Thoracic aorta (tissue), 2 donors: ENCODE data around the gene DLGAP1. TPM values are rescaled to one million over a fixed set of nuclear protein-coding genes. Genes with fewer than 3 reads are reported as not detected.

Experiments used
- ATAC-seq: fragments of 150-250 bp; one replicate; pipeline ENCODE4 v1.8.0; 2017; ENCODE audit warnings: low read depth; ENCODE audit not compliant: insufficient number of reproducible peaks, low FRiP score
- DNase-seq: peaks from one replicate; pipeline ENCODE4 v3.0.0-alpha.2; 2020; ENCODE audit warnings: low spot score
- H3K27ac ChIP-seq, 2 donors: fragments of 200-600 bp; sonication (generic); 1 replicate in 1 of 2; 2 replicates in 1 of 2; pipeline ENCODE4 v1.5.1; 2016; ENCODE audit warnings: mild to moderate bottlenecking in 2 of 2, moderate library complexity in 2 of 2
- H3K27me3 ChIP-seq: fragments of 200-600 bp; sonication (generic); replicated peaks from 2 replicates; pipeline ENCODE4 v1.6.0; 2016; ENCODE audit warnings: mild to moderate bottlenecking; ENCODE audit not compliant: insufficient read depth
- H3K36me3 ChIP-seq: fragments of 200-600 bp; sonication (generic); one replicate; pipeline ENCODE4 v1.5.1; 2016
- H3K4me1 ChIP-seq, 2 donors: fragments of 200-600 bp; sonication (generic); 1 replicate in 1 of 2; 2 replicates in 1 of 2; pipeline versions ENCODE4 v1.5.1 to v1.6.0; 2016; ENCODE audit warnings: low read depth in 2 of 2, mild to moderate bottlenecking in 1 of 2; ENCODE audit not compliant: control insufficient read depth in 1 of 2
- H3K4me3 ChIP-seq: fragments of 200-600 bp; sonication (generic); 2 replicates; pipeline ENCODE4 v1.5.1; 2016; ENCODE audit warnings: mild to moderate bottlenecking
- H3K9me3 ChIP-seq: fragments of 200-600 bp; sonication (generic); 2 replicates; pipeline ENCODE4 v1.5.1; 2016
- total RNA-seq, 2 donors: library from RNA; depleted of rRNA; stranded (reverse); fragments of >200 nt; gene quantifications; one replicate each; pipeline versions ENCODE4 v1.1.0 to v1.2.3, GENCODE V29; 2016
- TF ChIP-seq, protein P1 (sequence below): fragments of 200-600 bp; sonication (generic); IDR thresholded peaks from one replicate; pipeline ENCODE4 v1.5.1; 2019; ENCODE audit warnings: antibody characterized with exemption

The DLGAP1 gene
- total RNA-seq, 2 donors from 2014 or later = 7.3 to 19.0 TPM

DNA sequence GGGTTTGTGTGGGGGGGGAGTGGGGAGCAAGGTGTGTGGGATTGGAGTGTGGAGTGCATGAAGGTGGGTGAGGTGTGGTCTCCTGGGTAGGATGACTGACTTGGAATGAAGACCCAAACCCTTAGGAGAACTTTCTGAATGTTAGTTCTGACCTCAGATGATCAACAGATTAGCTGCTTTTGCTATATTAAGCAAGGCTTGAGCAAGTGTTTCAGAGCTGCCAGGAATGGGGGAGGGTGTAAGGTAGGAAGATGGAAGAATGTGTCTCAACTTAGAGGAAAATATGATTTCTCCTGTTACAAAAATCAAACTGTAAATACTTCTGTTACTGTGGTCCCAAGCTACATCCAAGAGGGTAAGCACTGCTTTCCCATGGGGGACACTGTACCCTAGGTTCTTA is 731.6 kb downstream of the DLGAP1 start:
- H3K27ac ChIP-seq = no peak overlapping the region
- no peaks in the 10 kb centered on the region for H3K9me3 ChIP-seq
- peaks cover 0 to 4% of the 10 kb centered on the region in 2 donors for H3K4me1 ChIP-seq
- no peak for ATAC-seq
- TF ChIP-seq, protein P1, sequence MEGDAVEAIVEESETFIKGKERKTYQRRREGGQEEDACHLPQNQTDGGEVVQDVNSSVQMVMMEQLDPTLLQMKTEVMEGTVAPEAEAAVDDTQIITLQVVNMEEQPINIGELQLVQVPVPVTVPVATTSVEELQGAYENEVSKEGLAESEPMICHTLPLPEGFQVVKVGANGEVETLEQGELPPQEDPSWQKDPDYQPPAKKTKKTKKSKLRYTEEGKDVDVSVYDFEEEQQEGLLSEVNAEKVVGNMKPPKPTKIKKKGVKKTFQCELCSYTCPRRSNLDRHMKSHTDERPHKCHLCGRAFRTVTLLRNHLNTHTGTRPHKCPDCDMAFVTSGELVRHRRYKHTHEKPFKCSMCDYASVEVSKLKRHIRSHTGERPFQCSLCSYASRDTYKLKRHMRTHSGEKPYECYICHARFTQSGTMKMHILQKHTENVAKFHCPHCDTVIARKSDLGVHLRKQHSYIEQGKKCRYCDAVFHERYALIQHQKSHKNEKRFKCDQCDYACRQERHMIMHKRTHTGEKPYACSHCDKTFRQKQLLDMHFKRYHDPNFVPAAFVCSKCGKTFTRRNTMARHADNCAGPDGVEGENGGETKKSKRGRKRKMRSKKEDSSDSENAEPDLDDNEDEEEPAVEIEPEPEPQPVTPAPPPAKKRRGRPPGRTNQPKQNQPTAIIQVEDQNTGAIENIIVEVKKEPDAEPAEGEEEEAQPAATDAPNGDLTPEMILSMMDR = no peak
- no peaks in the 10 kb centered on the region for H3K27me3 ChIP-seq
- no peak for DNase-seq
- no peaks in the 10 kb centered on the region for H3K36me3 ChIP-seq
- no peak overlapping the region for H3K4me3 ChIP-seq

DNA sequence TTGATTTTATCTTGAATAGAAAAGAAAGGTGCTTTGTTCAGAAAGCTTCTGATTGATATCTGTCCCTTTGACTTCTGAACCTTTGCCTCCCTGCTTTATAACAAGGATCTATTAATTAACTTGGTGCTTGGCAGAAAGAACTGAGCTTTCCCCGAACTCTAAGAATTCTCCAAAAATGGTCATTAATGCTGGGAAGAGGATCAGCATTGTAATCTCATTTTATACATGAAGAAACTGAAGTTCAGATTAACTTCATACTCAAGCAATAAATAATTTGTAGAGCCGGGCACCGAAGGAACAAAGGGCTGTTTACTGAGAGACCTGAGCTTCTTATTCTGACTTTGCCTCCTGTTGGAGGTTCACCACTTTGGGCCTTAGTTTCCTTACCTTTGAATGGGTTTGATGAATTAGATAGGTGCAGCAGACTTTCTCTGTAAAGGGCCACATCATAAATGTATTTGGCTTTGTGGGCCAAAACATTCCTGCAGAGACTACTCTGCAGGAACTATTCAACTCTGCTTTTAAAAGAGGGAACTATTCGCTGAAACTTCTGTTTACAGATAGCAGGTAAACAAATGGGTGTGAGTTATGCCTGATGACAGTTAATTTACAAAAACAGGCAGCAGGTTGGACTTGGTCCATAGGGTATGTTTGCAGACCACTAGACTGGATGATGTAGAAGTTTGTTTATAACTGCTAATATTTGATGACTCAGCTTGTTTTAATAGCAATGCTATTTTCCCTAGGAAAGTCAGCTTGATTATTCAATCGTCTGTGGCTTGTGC is 732.3 kb downstream of the DLGAP1 start:
- no peaks in the 10 kb centered on the region for H3K36me3 ChIP-seq
- no peak overlapping the region for H3K27ac ChIP-seq
- no peaks in the 10 kb centered on the region for H3K27me3 ChIP-seq
- TF ChIP-seq, protein P1 = no peak
- no peaks in the 10 kb centered on the region for H3K9me3 ChIP-seq
- H3K4me1 ChIP-seq = peaks cover 0 to 4% of the 10 kb centered on the region in 2 donors
- DNase-seq (no peak), ATAC-seq (no peak)
- no peak overlapping the region for H3K4me3 ChIP-seq

DNA sequence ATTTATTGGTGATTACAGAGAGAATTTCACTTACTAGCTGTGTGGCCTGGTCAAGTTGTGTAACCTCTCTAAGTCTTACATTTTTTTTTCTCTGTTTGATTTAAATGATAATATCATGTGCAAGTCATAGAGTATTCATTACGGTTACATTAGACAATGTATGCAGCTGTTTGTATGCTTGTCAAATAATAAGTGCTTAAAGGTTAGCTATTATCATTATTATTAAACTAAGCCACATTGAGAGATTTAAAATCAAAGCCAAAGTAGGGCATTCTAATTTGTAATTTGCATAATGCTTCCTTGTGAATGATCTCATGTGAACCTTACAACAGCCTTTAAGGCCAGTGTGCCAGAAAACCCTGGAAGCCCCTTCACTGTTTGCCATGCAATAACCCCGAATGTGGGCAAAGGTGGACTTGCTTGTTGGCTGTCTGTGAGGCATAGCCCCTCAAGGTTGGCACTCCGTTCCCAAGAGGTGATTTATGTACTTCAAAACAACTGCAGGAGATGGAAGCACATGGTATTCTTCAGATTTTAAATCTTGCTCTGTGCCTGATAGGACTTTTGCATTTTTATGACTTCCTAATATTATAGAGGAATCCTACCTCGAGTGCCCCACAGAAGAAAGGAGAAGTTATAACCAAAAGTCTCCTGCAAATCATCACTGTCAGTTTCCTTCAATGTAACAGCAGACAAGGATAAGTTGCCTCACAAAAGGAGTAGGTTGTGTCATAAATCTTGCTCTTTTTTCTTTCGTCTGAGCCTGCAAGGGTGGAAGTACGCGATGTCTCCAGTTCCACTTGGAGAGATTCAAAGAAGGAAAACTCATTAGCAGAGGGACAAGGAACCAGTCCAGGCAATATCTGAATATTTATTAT is 733.1 kb downstream of the DLGAP1 start:
- ATAC-seq (no peak), DNase-seq (no peak)
- H3K27ac ChIP-seq = no peak overlapping the region
- no peaks in the 10 kb centered on the region for H3K9me3 ChIP-seq
- H3K27me3 ChIP-seq = no peaks in the 10 kb centered on the region
- H3K36me3 ChIP-seq = no peaks in the 10 kb centered on the region
- peaks cover 0 to 4% of the 10 kb centered on the region in 2 donors for H3K4me1 ChIP-seq
- H3K4me3 ChIP-seq = no peak overlapping the region
- TF ChIP-seq, protein P1 = no peak

GRCh38 chr18:3720818-3721545 is 734.1 kb downstream of the DLGAP1 start:
- Histone ChIP-seq H3K27me3 (no peaks in the 10 kb centered on the region), H3K36me3 (no peaks in the 10 kb centered on the region), H3K4me1 (peaks cover 0 to 4% of the 10 kb centered on the region in 2 donors), H3K9me3 (no peaks in the 10 kb centered on the region), H3K4me3 (no peak overlapping the region), H3K27ac (no peak overlapping the region)
- TF ChIP-seq, protein P1 = no peak
- DNase-seq (no peak), ATAC-seq (no peak)
